Inferior parietal cortex (tissue), 1 donor: Measurements from ENCODE around the gene MTERF2.

Source experiments
- DNase-seq: peaks from one replicate; pipeline ENCODE4 v3.0.0-alpha.2; 2016; ENCODE audit errors: extremely low spot score

The MTERF2 gene

DNA sequence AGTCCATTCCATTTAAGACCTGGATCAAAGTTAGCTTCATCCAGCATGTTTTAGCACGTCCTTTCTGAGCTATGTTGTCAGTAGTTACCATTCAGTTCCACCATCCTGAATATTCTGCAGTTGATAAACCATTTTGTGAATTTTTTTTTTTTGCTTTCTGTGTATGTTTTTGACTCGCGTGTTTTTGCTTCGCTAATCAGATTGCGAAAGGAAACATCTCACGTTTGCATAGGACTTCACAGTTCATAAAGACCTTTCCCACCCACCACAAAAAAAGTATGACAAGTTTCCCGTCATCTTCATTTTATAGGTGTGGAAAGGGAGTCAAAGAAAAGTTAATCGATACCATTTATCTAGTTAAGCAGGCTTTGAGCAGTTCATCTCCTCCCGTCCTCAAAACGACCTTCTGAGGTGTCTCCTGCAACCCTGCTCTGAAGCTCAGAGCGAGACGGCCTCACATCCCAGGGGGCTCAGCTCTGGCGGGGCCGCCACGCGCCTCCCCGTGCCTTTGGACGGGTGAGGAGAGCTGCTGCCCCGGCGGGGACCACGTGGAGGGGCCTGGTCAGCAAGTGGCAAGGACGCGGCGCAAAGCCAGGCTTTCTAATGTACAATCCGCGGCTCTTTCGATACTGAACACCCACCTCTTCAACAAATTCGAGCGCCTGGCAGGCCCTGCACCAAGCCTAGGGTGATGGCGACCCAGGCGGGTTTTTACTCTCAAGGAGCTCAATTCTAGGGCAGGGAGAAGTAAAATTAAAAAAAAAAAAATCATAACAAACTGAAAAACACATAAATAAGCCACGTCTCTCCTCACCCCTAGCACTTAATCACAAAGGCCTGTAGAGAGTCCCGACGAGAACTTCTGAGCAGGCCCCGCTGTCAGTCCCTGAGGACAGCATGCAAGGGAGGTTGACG lies 32.2 kb downstream of the MTERF2 start:
- DNase-seq: no peak

GRCh38 chr12:106953352-106954250 lies 33.3 kb downstream of the MTERF2 start:
- DNase-seq: no peak

- DNase-seq: no peak
Measured at GRCh38 chr12:106950591-106950990, 36.4 kb downstream of the MTERF2 start.

- DNase-seq: no peak
Measured at GRCh38 chr12:106947461-106947860, 39.5 kb downstream of the MTERF2 start.

GRCh38 chr12:106945261-106945851 lies 41.6 kb downstream of the MTERF2 start:
- DNase-seq: no peak

- DNase-seq: no peak
Measured at GRCh38 chr12:106942775-106943174, 44.2 kb downstream of the MTERF2 start.

GRCh38 chr12:106941481-106942156 lies 45.3 kb downstream of the MTERF2 start:
- no peak for DNase-seq

GRCh38 chr12:106934277-106934676 lies 52.7 kb downstream of the MTERF2 start:
- no peak for DNase-seq
